Right lobe of liver (tissue), 6 donors: ENCODE results near the gene PTPN18. TPM values are rescaled to one million over a fixed set of nuclear protein-coding genes. Genes with fewer than 3 reads are reported as not detected.

Source experiments
- ATAC-seq, 4 donors: fragments of 200-7000 bp; cut with Tn5 transposase; one replicate each; pipeline ENCODE4 v1.9.1; 2020; ENCODE audit warnings: mild to moderate bottlenecking in 4 of 4, moderate library complexity in 4 of 4
- DNase-seq, 3 donors: peaks; one replicate each; pipeline ENCODE4 v3.0.0-alpha.2; 2020
- H3K27ac ChIP-seq, 3 donors: fragments of 200-600 bp; one replicate each; pipeline ENCODE4 v1.8.0; 2022
- H3K27me3 ChIP-seq, 2 donors: fragments of 200-600 bp; one replicate each; pipeline ENCODE4 v1.8.0; 2022
- H3K36me3 ChIP-seq, 4 donors: fragments of 200-600 bp; sonication (generic) in 1 of 4; one replicate each; pipeline versions ENCODE4 v1.5.1 to v1.8.0; 2017 to 2022; ENCODE audit warnings: control low read depth in 1 of 4
- H3K4me1 ChIP-seq, 4 donors: fragments of 200-600 bp; sonication (generic) in 1 of 4; one replicate each; pipeline versions ENCODE4 v1.5.1 to v1.8.0; 2017 to 2022; ENCODE audit warnings: control low read depth in 1 of 4
- H3K4me3 ChIP-seq, 3 donors: fragments of 200-600 bp; one replicate each; pipeline ENCODE4 v1.8.0; 2022
- H3K9me3 ChIP-seq, 4 donors: fragments of 200-600 bp; sonication (generic) in 1 of 4; one replicate each; pipeline versions ENCODE4 v1.5.1 to v1.8.0; 2017 to 2022; ENCODE audit warnings: control low read depth in 1 of 4
- CTCF ChIP-seq, 4 donors: fragments of 200-600 bp in 3 of 4; fragments of 450-650 bp in 1 of 4; IDR thresholded peaks; one replicate each; pipeline versions ENCODE4 v1.5.1 to v1.8.0; 2016 to 2022; ENCODE audit warnings: antibody characterized with exemption in 4 of 4, mild to moderate bottlenecking in 2 of 4
- POLR2A ChIP-seq: fragments of 450-650 bp; IDR thresholded peaks from one replicate; pipeline ENCODE4 v1.6.1; 2017; ENCODE audit warnings: antibody characterized with exemption, mild to moderate bottlenecking
- WGBS: methylation state at CpG from one replicate; pipeline ENCODE4 v1.1.6; 2018; ENCODE audit warnings: low coverage, low lambda C conversion rate; ENCODE audit not compliant: insufficient coverage; ENCODE audit errors: missing lambda C conversion rate; 5-methylcytosine and 5-hydroxymethylcytosine counted together
- intact Hi-C, 2 donors: fragments of 100-400 bp; cut with DNase I; formaldehyde crosslinking; loops; one replicate each; pipeline versions ENCODE4 v1.11.2 to v1.14.1; 2022
- total RNA-seq, 6 experiments: library from RNA; depleted of rRNA in 2 of 6; stranded (reverse); fragments of >200 nt in 2 of 6; fragmentation: NEBNext Ultra II Directional in 3 of 6; extraction: Animal tissue kit (Norgen Biotek cat#: 25700) in 3 of 6; gene quantifications; one replicate each; pipeline versions ENCODE4 v1.1.0 to v1.2.4, GENCODE V29; 2016 to 2023
- donor health status: DM: no; HTN: yes; CAD: no.
- donor health status: DM: no; HTN: no; CAD: no.
- donor health status: DM: no; HTN: no; CAD: no.
- donor health status: DM: no; HTN: yes; CAD: no.
- donor health status: DM: no; HTN: yes; CAD: no.

PTPN18 gene
- total RNA-seq, 6 experiments from 2014 or later, result 25.6 to 43.5 (median 30.3) TPM

- Histone ChIP-seq H3K27ac (no peak overlapping the region), H3K36me3 (no peaks in the 10 kb centered on the region), H3K27me3 (no peaks in the 10 kb centered on the region), H3K4me1 (peaks cover 0 to 6% (median 0%) of the 10 kb centered on the region in 4 donors), H3K4me3 (no peak overlapping the region), H3K9me3 (no peaks in the 10 kb centered on the region)
- TF ChIP-seq CTCF (IDR thresholded peaks at IDR 0.05) (no peak), POLR2A (no peak)
- intact Hi-C loops, result no loop called here
- DNase-seq (no peak), ATAC-seq (no peak)
- 100% methylated on average over 2 of the region's 3 CpGs for WGBS
Measured at GRCh38 chr2:130378206-130378897, 22.5 kb downstream of the PTPN18 start.

- TF ChIP-seq CTCF (IDR thresholded peaks at IDR 0.05) (no peak), POLR2A (no peak)
- Histone ChIP-seq H3K4me1 (peaks cover 0 to 6% (median 0%) of the 10 kb centered on the region in 4 donors), H3K27ac (no peak overlapping the region), H3K4me3 (no peak overlapping the region), H3K36me3 (no peaks in the 10 kb centered on the region), H3K9me3 (no peaks in the 10 kb centered on the region), H3K27me3 (no peaks in the 10 kb centered on the region)
- DNase-seq (no peak), ATAC-seq (no peak)
- 77% methylated on average over 3 of the region's 3 CpGs for WGBS
- intact Hi-C loops, result no loop called here
Measured at GRCh38 chr2:130378898-130379214, 23.0 kb downstream of the PTPN18 start.

- no peak for DNase-seq
Measured at GRCh38 chr2:130380096-130380934, 24.5 kb downstream of the PTPN18 start.

GRCh38 chr2:130381145-130381544 is 25.3 kb downstream of the PTPN18 start:
- Histone ChIP-seq H3K36me3 (no peaks in the 10 kb centered on the region), H3K27ac (no peak overlapping the region), H3K4me3 (no peak overlapping the region), H3K4me1 (peaks cover 0 to 6% (median 0%) of the 10 kb centered on the region in 4 donors), H3K9me3 (no peaks in the 10 kb centered on the region), H3K27me3 (no peaks in the 10 kb centered on the region)
- WGBS, result 50% methylated on average over 1 of the region's 4 CpGs
- ATAC-seq (no peak), DNase-seq (no peak)
- TF ChIP-seq CTCF (IDR thresholded peaks at IDR 0.05), result no peak
- TF ChIP-seq POLR2A, result no peak
- intact Hi-C loops, result no loop called here

More at GRCh38 chr2:130380096-130380934, 24.5 kb downstream of the PTPN18 start:
- TF ChIP-seq CTCF (IDR thresholded peaks at IDR 0.05) (no peak), POLR2A (no peak)
- H3K27ac ChIP-seq, result no peak overlapping the region
- H3K4me3 ChIP-seq, result no peak overlapping the region
- no peaks in the 10 kb centered on the region for H3K36me3 ChIP-seq
- no peaks in the 10 kb centered on the region for H3K9me3 ChIP-seq
- 60% methylated on average over 1 of the region's 11 CpGs for WGBS
- intact Hi-C loops, result no loop called here
- no peaks in the 10 kb centered on the region for H3K27me3 ChIP-seq
- ATAC-seq, result peak in 3 of 4 donors; percentile 33 to 40 (median 39)
- H3K4me1 ChIP-seq, result peaks cover 0 to 6% (median 0%) of the 10 kb centered on the region in 4 donors
